ENCODE data around the gene ZNF638. TPM values are rescaled to one million over a fixed set of nuclear protein-coding genes. Genes with fewer than 3 reads are reported as not detected.
"Not testable (repeated sequence)": the region's sequence is repeated elsewhere in the genome, so short reads cannot be mapped to it uniquely, and the experiment has no call there.

ZNF638 gene
- total and polyA plus RNA-seq, 10 of the 15 experiments (the other 5 are each of a cell fraction or from before 2014, with no cell fraction given), result 37.6 to 133 (median 64.5) TPM

DNA sequence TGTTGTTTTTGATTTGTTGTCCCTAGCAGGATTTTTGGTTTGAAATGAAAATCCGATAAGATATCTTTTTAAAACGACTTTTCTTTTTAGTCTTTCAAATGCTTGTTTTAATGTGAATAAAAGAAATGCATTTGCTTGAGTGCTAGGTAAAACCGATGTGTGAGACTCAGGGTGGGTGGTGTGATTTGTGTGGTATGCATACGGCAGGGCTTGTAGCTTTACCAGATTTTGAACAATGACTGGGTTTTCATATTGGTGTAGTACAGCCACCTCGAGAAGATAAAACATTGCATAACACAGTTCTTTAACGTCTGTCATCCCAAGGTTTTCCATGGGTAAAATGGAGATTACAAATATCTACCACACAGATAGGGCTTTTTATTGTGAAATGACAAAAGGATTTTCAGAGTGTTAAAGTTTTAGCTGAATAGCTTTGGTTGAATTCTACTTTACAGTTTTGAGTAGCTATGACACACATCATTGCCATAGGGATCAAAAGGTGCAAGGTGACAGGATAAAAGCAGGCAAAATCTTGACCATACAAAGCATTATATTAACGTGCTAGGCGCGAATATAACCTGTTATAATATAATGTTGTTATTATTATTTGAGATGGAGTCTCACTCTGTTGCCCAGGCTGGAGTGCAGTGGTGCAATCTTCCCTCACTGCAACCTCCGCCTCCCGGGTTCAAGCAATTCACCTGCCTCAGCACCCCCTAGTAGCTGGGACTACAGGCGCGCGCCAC is 824 bp upstream of the ZNF638 start:
- in situ Hi-C loops (cut with MboI) (no loop called here), intact Hi-C loops (cut with micrococcal nuclease; ENCODE audit: unreplicated experiment) (no loop called here)
- no peak for ATAC-seq
- no TSS peak for BruUV-seq (replicated peaks)
- SMC1A ChIA-PET (ENCODE audit: uncharacterized antibody, unreplicated experiment), result interaction anchor here (0.6 to 2.4 kb wide), 7 partner anchors 20 to 1442 kb away, joined by 3 to 9 read pairs (median 5); no protein-coding TSS in a partner anchor
- Histone ChIP-seq H3K36me3 (ENCODE audit: control insufficient read depth in 2 of 2, insufficient read depth in 2 of 2, low read length in 1 of 2) (peaks cover 0 to 4% of the 10 kb centered on the region in 2 experiments; a peak in 1 of 4 replicates), H3K9me3 (replicated peaks; ENCODE audit: control insufficient read depth, insufficient read depth, low read length) (no peaks in the 10 kb centered on the region; the same call in 2 of the 3 replicates), H2AFZ (ENCODE audit: control insufficient read depth, low read depth, low read length) (peak overlapping the region; percentile 80), H3K4me2 (ENCODE audit: control insufficient read depth, insufficient read depth) (peak overlapping the region; percentile 59; the same call in 1 of the 2 replicates), H3K4me3 (peak overlapping the region; percentile 77), H3K27ac (ENCODE audit: control insufficient read depth, insufficient read depth) (no peak overlapping the region), H3K4me1 (ENCODE audit: control insufficient read depth, insufficient read depth, low read length) (no peaks in the 10 kb centered on the region), H3K79me2 (ENCODE audit: control insufficient read depth, insufficient read depth, low read length) (peaks cover 41% of the 10 kb centered on the region), H3K9ac (ENCODE audit: control insufficient read depth, insufficient read depth, low read length) (no peak overlapping the region), H3K27me3 (replicated peaks in 1 of 2; ENCODE audit: control insufficient read depth in 2 of 2, insufficient read depth in 2 of 2, low read length in 1 of 2) (no peaks in the 10 kb centered on the region), H4K20me1 (ENCODE audit: control insufficient read depth, insufficient read depth) (no peaks in the 10 kb centered on the region)
- FAIRE-seq, result no peak
- CTCF ChIA-PET, result interaction anchor here (0.9 to 5.6 kb wide), 12 partner anchors 13 to 265 kb away, joined by 3 to 50 read pairs (median 6); no protein-coding TSS in a partner anchor
- TF ChIP-seq LARP7 (IDR thresholded peaks at IDR 0.05) (no peak), NR2C1 (IDR thresholded peaks at IDR 0.05) (0 out of 2 replicates have a peak, but pooled peaks have one; percentile 5)
- POLR2A ChIA-PET, result interaction anchor here (0.6 to 2.5 kb wide), 2 partner anchors 23 to 260 kb away, joined by 3 to 13 read pairs; no protein-coding TSS in a partner anchor
- WGBS (ENCODE audit: insufficient coverage, insufficient replicate concordance, low lambda C conversion rate, missing lambda C conversion rate), result 51% methylated on average over 14 of the region's 14 CpGs
- RAD21 ChIA-PET (ENCODE audit: unreplicated experiment), result interaction anchor here (0.7 to 3.2 kb wide), 9 partner anchors 8 to 261 kb away, joined by 3 to 19 read pairs (median 5); partner anchors contain the start of gene PAIP2B
- DNase-seq (ENCODE audit: low read depth, low spot score), result no peak

DNA sequence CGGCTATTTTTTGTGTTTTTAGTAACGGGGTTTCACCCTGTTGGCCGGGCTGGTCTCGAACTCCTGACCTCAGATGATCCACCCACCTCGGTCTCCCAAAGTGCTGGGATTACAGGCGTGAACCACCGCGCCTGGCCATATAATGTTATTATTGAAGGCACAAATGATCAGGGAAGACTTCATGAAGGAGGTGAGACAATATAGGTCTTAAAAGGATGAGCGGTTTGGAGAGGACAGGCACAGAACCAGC is 326 bp upstream of the ZNF638 start:
- FAIRE-seq; ATAC-seq; H3K9ac ChIP-seq (ENCODE audit: control insufficient read depth, insufficient read depth, low read length); H3K36me3 ChIP-seq (ENCODE audit: control insufficient read depth in 2 of 2, insufficient read depth in 2 of 2, low read length in 1 of 2); in situ Hi-C loops (cut with MboI); BruUV-seq (replicated peaks); DNase-seq (ENCODE audit: low read depth, low spot score); H3K4me1 ChIP-seq (ENCODE audit: control insufficient read depth, insufficient read depth, low read length); H4K20me1 ChIP-seq (ENCODE audit: control insufficient read depth, insufficient read depth); H3K27ac ChIP-seq (ENCODE audit: control insufficient read depth, insufficient read depth); intact Hi-C loops (cut with micrococcal nuclease; ENCODE audit: unreplicated experiment); H3K27me3 ChIP-seq (replicated peaks in 1 of 2; ENCODE audit: control insufficient read depth in 2 of 2, insufficient read depth in 2 of 2, low read length in 1 of 2); H3K9me3 ChIP-seq (replicated peaks; ENCODE audit: control insufficient read depth, insufficient read depth, low read length): not testable (repeated sequence)
- CTCF ChIA-PET, result interaction anchor here (0.6 to 5.6 kb wide), 16 partner anchors 12 to 266 kb away, joined by 3 to 50 read pairs (median 5); partner anchors contain the start of gene MPHOSPH10
- WGBS (ENCODE audit: insufficient coverage, insufficient replicate concordance, low lambda C conversion rate, missing lambda C conversion rate), result 2% methylated on average over 9 of the region's 9 CpGs
- TF ChIP-seq ZNF217 (IDR thresholded peaks at IDR 0.05) (peak; percentile 98), RUNX3 (IDR thresholded peaks at IDR 0.05; ENCODE audit: low read length) (0 out of 2 replicates have a peak, but pooled peaks have one; percentile 41), KDM1A (IDR thresholded peaks at IDR 0.05; ENCODE audit: borderline replicate concordance) (peak; percentile 85; the same call in 1 of the 2 replicates), NBN (IDR thresholded peaks at IDR 0.05) (peak; percentile 78; the same call in 1 of the 2 replicates), SIN3A (IDR thresholded peaks at IDR 0.05; ENCODE audit: low read depth, low read length) (0 out of 2 replicates have a peak, but pooled peaks have one; percentile 13), CHD4 (IDR thresholded peaks at IDR 0.05) (peak; percentile 98)
- SMC1A ChIA-PET (ENCODE audit: uncharacterized antibody, unreplicated experiment), result interaction anchor here (0.6 to 2.4 kb wide), 4 partner anchors 21 to 87 kb away, joined by 3 to 8 read pairs (median 6); no protein-coding TSS in a partner anchor
- H3K4me2 ChIP-seq (ENCODE audit: control insufficient read depth, insufficient read depth), result peak overlapping the region; percentile 59; the same call in 1 of the 2 replicates
- POLR2A ChIA-PET, result interaction anchor here (0.6 to 2.5 kb wide), 3 partner anchors 22 to 260 kb away, joined by 3 to 13 read pairs (median 3); no protein-coding TSS in a partner anchor
- H2AFZ ChIP-seq (ENCODE audit: control insufficient read depth, low read depth, low read length), result peak overlapping the region; percentile 80
- H3K79me2 ChIP-seq (ENCODE audit: control insufficient read depth, insufficient read depth, low read length), result peaks cover 46% of the 10 kb centered on the region
- peak overlapping the region; percentile 77 for H3K4me3 ChIP-seq
- RAD21 ChIA-PET (ENCODE audit: unreplicated experiment), result interaction anchor here (0.6 to 3.2 kb wide), 11 partner anchors 9 to 261 kb away, joined by 3 to 19 read pairs (median 4); partner anchors contain the start of gene PAIP2B

Data from GM12878 (cell line).